Endothelial cell of umbilical vein (primary cell): ENCODE data around the gene SUPT5H. TPM values are rescaled to one million over a fixed set of nuclear protein-coding genes. Genes with fewer than 3 reads are reported as not detected.

Experiments
- BruUV-seq: library from RNA; stranded (reverse); fragments of 400-500 nt; replicated peaks from 2 replicates; lab custom pipeline; 2021; lab: Mats Ljungman, UMichigan
- CTCF ChIA-PET: fragments of 300-600, 350-600 bp; sonication (Branson Sonifier 250); formaldehyde crosslinking; loops from one replicate; lab custom pipeline; 2021; ENCODE audit warnings: antibody characterized with exemption, inconsistent platforms; lab: Charles Lee
- POLR2A ChIA-PET: fragments of 300-600, 350-600 bp; sonication (Branson Sonifier 250); formaldehyde crosslinking; loops from one replicate; lab custom pipeline; 2021; ENCODE audit warnings: antibody characterized with exemption, inconsistent platforms; lab: Charles Lee
- DNase-seq: peaks from one replicate; pipeline ENCODE4 v3.0.0-alpha.2; 2011; ENCODE audit warnings: low read depth, low spot score
- FAIRE-seq: peaks from 2 replicates; lab custom pipeline; 2011; peaks lifted over from hg19 to GRCh38; lab: Jason Lieb, UNC
- H2AFZ ChIP-seq: 2 replicates; pipeline ENCODE4 v1.6.0; 2012; ENCODE audit warnings: low read depth, low read length, control low read depth, inconsistent platforms
- H3K27ac ChIP-seq: 2 replicates; pipeline ENCODE4 v1.5.1; 2011; ENCODE audit warnings: low read depth, mild to moderate bottlenecking, control low read depth, low read length, moderate library complexity; ENCODE audit not compliant: insufficient read depth
- H3K27me3 ChIP-seq, 2 experiments: 2 replicates each; pipeline versions ENCODE4 v1.6.0 to v1.6.1; 2011; ENCODE audit warnings: low read length in 2 of 2, mixed read lengths in 1 of 2; ENCODE audit not compliant: control insufficient read depth in 2 of 2, insufficient read depth in 2 of 2
- H3K36me3 ChIP-seq, 2 experiments: 2 replicates in 1 of 2; 3 replicates in 1 of 2; pipeline ENCODE4 v1.5.1; 2011; ENCODE audit warnings: low read length in 2 of 2, mild to moderate bottlenecking in 1 of 2, moderate library complexity in 1 of 2; ENCODE audit not compliant: control insufficient read depth in 2 of 2, insufficient read depth in 2 of 2; ENCODE audit errors: extremely low read depth in 1 of 2
- H3K4me1 ChIP-seq: 3 replicates; pipeline ENCODE4 v1.5.1; 2011; ENCODE audit warnings: mild to moderate bottlenecking, low read length; ENCODE audit not compliant: control insufficient read depth, insufficient read depth; ENCODE audit errors: extremely low read depth
- H3K4me2 ChIP-seq: 2 replicates; pipeline ENCODE4 v1.6.1; 2011; ENCODE audit warnings: low read length, control low read depth, mixed read lengths; ENCODE audit not compliant: insufficient read depth
- H3K4me3 ChIP-seq, 3 experiments: fragments of 200-600 bp in 1 of 3; sonication (generic), shearing (Covaris generic) in 1 of 3; replicated peaks in 1 of 3; 2 replicates each; pipeline ENCODE4 v1.5.1; 2011 to 2016; ENCODE audit warnings: control low read depth in 3 of 3, low read length in 3 of 3, mild to moderate bottlenecking in 2 of 3, inconsistent platforms in 1 of 3, low read depth in 1 of 3, moderate library complexity in 1 of 3; ENCODE audit not compliant: insufficient read depth in 1 of 3
- H3K79me2 ChIP-seq: 2 replicates; pipeline ENCODE4 v1.6.0; 2012; ENCODE audit warnings: low read length, inconsistent platforms; ENCODE audit not compliant: control insufficient read depth, insufficient read depth
- H3K9ac ChIP-seq: replicated peaks from 2 replicates; pipeline ENCODE3; 2011; ENCODE audit warnings: low read length, control low read depth; ENCODE audit not compliant: insufficient read depth; ENCODE audit errors: extremely low read depth
- H3K9me1 ChIP-seq: replicated peaks from 3 replicates; pipeline ENCODE4 v1.6.0; 2011; ENCODE audit warnings: mild to moderate bottlenecking, low read length; ENCODE audit not compliant: control insufficient read depth, insufficient read depth; ENCODE audit errors: extremely low read depth
- H3K9me3 ChIP-seq: replicated peaks from 2 replicates; pipeline ENCODE4 v1.5.1; 2012; ENCODE audit warnings: low read length, inconsistent platforms; ENCODE audit not compliant: control insufficient read depth, insufficient read depth
- H4K20me1 ChIP-seq: replicated peaks from 2 replicates; pipeline ENCODE3; 2011; ENCODE audit warnings: mild to moderate bottlenecking, low read length; ENCODE audit not compliant: control insufficient read depth, insufficient read depth; ENCODE audit errors: extremely low read depth
- FOS ChIP-seq: IDR thresholded peaks from 2 replicates; pipeline ENCODE4 v1.6.1; 2011; ENCODE audit warnings: mild to moderate bottlenecking, low read length, moderate library complexity, borderline replicate concordance; ENCODE audit not compliant: insufficient read depth
- GATA2 ChIP-seq: IDR thresholded peaks from 2 replicates; pipeline ENCODE4 v1.7.0; 2011; ENCODE audit warnings: low read depth, mild to moderate bottlenecking, moderate library complexity, mixed read lengths, low read length; ENCODE audit not compliant: insufficient read length, insufficient read depth
- JUN ChIP-seq: IDR thresholded peaks from 2 replicates; pipeline ENCODE4 v1.6.1; 2011; ENCODE audit warnings: borderline replicate concordance, low read depth; ENCODE audit not compliant: insufficient read length, insufficient read depth
- MYC ChIP-seq: IDR thresholded peaks from one replicate; pipeline ENCODE4 v1.6.1; 2011; ENCODE audit warnings: mild to moderate bottlenecking, low read depth, low read length
- POLR2A ChIP-seq: IDR thresholded peaks from 2 replicates; pipeline ENCODE4 v1.6.1; 2012; ENCODE audit warnings: low read depth, mild to moderate bottlenecking, control low read depth, low read length
- dilution Hi-C: fragments of 300-500 bp; cut with MboI; formaldehyde crosslinking; loops from one replicate; pipeline ENCODE4 v1.15.0; 2019; ENCODE audit warnings: low sequenced_read_pairs; ENCODE audit not compliant: extremely low pct_ligation_motif_present
- intact Hi-C: fragments of 100-400 bp; cut with micrococcal nuclease; formaldehyde crosslinking; loops from one replicate; pipeline ENCODE4 v1.10.0; 2022
- polyA plus RNA-seq, 4 experiments: library from polyadenylated mRNA; depleted of rRNA in 3 of 4; stranded (reverse) in 3 of 4; unstranded in 1 of 4; fragments of >200 nt; gene quantifications; 2 replicates each; pipeline versions ENCODE4 v1.2.1 to v1.2.3, GENCODE V29; 2011 to 2012; ENCODE audit warnings: missing spikeins in 1 of 4
- total RNA-seq: library from RNA; stranded (reverse); gene quantifications from 2 replicates; pipeline ENCODE4 v1.2.3, GENCODE V29; 2021

SUPT5H gene
- total and polyA plus RNA-seq, 2 donors (not counting 3 experiments of a cell fraction or from before 2014, with no cell fraction given): 87.6 to 120 TPM

DNA sequence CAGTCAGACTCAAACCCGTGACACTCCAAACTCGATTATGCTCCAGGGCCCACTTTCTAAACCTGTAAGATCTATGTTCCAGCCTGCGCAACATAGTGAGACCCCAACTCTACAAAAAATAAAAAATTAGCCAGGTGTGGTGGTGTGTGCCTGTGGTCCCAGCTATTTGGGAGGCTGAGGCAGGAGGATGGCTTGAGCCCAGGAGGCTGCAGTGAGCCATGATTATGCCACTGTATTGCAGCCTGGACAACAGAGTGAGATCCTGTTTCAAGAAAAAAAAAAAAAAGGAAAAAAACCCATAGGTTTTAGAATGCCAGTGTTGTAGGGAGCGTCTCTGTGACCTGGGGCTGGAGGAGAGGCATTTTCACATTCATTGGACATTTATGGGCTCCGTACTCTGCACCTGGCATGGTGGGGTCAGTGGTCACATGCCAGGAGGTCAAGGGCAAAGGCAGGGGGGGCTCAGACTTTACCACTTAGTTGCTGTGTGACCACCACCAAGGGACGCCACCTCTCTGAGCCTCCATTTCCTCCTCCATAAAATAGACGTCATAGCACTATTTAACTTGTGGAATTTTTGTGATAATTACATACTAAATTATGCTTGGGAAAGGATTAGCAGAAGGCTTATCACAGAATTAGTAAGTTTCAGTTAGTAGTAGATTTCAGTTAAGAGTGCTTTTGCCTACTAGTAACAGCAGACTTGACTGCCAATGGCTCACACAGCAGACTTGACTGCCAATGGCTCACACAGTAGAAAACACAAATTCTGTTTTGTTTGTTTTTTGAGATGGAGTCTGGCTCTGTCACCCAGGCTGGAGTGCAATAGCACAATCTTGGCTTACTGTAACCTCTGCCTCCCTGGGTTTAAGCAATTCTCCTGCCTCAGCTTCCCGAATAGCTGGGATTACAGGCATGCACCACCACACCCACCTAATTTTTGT, 75.4 kb downstream of the SUPT5H start:
- Histone ChIP-seq H3K27ac (no peak overlapping the region), H4K20me1 (no peaks in the 10 kb centered on the region), H3K9ac (no peak overlapping the region), H3K4me2 (no peak overlapping the region), H3K27me3 (peaks cover 14 to 20% of the 10 kb centered on the region in 2 experiments), H3K79me2 (no peaks in the 10 kb centered on the region), H3K4me3 (no peak overlapping the region), H3K9me1 (no peaks in the 10 kb centered on the region), H3K36me3 (no peaks in the 10 kb centered on the region), H3K9me3 (no peaks in the 10 kb centered on the region), H3K4me1 (no peaks in the 10 kb centered on the region), H2AFZ (no peak overlapping the region)
- dilution Hi-C loops: no loop called here
- DNase-seq (no peak), FAIRE-seq (no peak)
- ChIA-PET POLR2A (no interaction called here), CTCF (interaction anchor here (0.7 to 1.8 kb wide), 4 partner anchors 12 to 46 kb away, joined by 3 to 7 read pairs (median 4); partner anchors contain the start of gene EID2B)
- TF ChIP-seq POLR2A: no peak
- TF ChIP-seq JUN: no peak
- TF ChIP-seq MYC: no peak
- intact Hi-C loops: no loop called here
- BruUV-seq: no TSS peak

- POLR2A ChIA-PET: no interaction called here
- no peak overlapping the region for H3K4me3 ChIP-seq
Measured at GRCh38 chr19:39524495-39524894, 79.1 kb downstream of the SUPT5H start.

More at GRCh38 chr19:39524495-39524894, 79.1 kb downstream of the SUPT5H start:
- Histone ChIP-seq H3K27ac (no peak overlapping the region), H3K27me3 (no peaks in the 10 kb centered on the region), H3K4me1 (no peaks in the 10 kb centered on the region), H3K9me1 (no peaks in the 10 kb centered on the region), H2AFZ (no peak overlapping the region), H3K36me3 (no peaks in the 10 kb centered on the region), H3K79me2 (no peaks in the 10 kb centered on the region), H3K9ac (no peak overlapping the region), H3K9me3 (no peaks in the 10 kb centered on the region), H4K20me1 (no peaks in the 10 kb centered on the region), H3K4me2 (no peak overlapping the region)
- intact Hi-C loops: no loop called here
- FAIRE-seq (no peak), DNase-seq (no peak)
- BruUV-seq: no TSS peak
- CTCF ChIA-PET: interaction anchor here (1.0 to 1.5 kb wide), 2 partner anchors 10 to 27 kb away, joined by 3 read pairs; no protein-coding TSS in a partner anchor
- dilution Hi-C loops: no loop called here
- no peak for TF ChIP-seq JUN
- no peak for TF ChIP-seq POLR2A
- TF ChIP-seq GATA2: no peak
- TF ChIP-seq FOS: no peak
- no peak for TF ChIP-seq MYC
